PC-9 (cell line): Measurements from ENCODE around the gene TMEM150C. TPM values are rescaled to one million over a fixed set of nuclear protein-coding genes. Genes with fewer than 3 reads are reported as not detected.

Experiments
- BruUV-seq: library from RNA; stranded (reverse); fragments of 400-500 nt; replicated peaks from 2 replicates; lab custom pipeline; 2021; lab: Mats Ljungman, UMichigan
- CTCF ChIA-PET: fragments of 300-600 bp; sonication (Branson Sonifier 250); formaldehyde crosslinking; loops from one replicate; lab custom pipeline; 2022; ENCODE audit warnings: antibody characterized with exemption; lab: Charles Lee
- POLR2A ChIA-PET: fragments of 300-600 bp; sonication (Branson Sonifier 250); formaldehyde crosslinking; loops from one replicate; lab custom pipeline; 2022; ENCODE audit warnings: antibody characterized with exemption; ENCODE audit not compliant: unreplicated experiment; lab: Charles Lee
- DNase-seq, 2 experiments: peaks; one replicate each; pipeline versions ENCODE4 v3.0.0 to v3.0.0-alpha.2; 2015 to 2022; ENCODE audit warnings: mixed read lengths in 1 of 2
- H2AFZ ChIP-seq: fragments of 200-600 bp; sonication (generic); 2 replicates; pipeline ENCODE4 v1.8.1; 2017; ENCODE audit warnings: antibody characterized with exemption
- H3F3A ChIP-seq: fragments of 200-600 bp; sonication (generic); 2 replicates; pipeline ENCODE4 v1.8.1; 2017; ENCODE audit warnings: antibody characterized with exemption, mild to moderate bottlenecking, low read depth; ENCODE audit not compliant: insufficient read depth
- H3K27ac ChIP-seq: fragments of 200-600 bp; sonication (generic); 2 replicates; pipeline ENCODE4 v1.6.1; 2016; ENCODE audit warnings: mixed run types
- H3K27me3 ChIP-seq: fragments of 200-600 bp; sonication (generic); 2 replicates; pipeline ENCODE4 v1.6.1; 2016; ENCODE audit warnings: low read depth, mixed run types; ENCODE audit not compliant: insufficient read depth
- H3K36me3 ChIP-seq: fragments of 200-600 bp; sonication (generic); 2 replicates; pipeline ENCODE4 v1.6.1; 2016; ENCODE audit warnings: low read depth, mixed run types
- H3K4me1 ChIP-seq: fragments of 200-600 bp; sonication (generic); replicated peaks from 2 replicates; pipeline ENCODE4 v1.6.1; 2016; ENCODE audit warnings: mixed run types; ENCODE audit not compliant: insufficient read depth
- H3K4me2 ChIP-seq: fragments of 200-600 bp; sonication (generic); 2 replicates; pipeline ENCODE4 v1.6.1; 2017; ENCODE audit warnings: mixed run types
- H3K4me3 ChIP-seq: fragments of 200-600 bp; sonication (generic); 2 replicates; pipeline ENCODE4 v1.6.1; 2016; ENCODE audit warnings: mixed run types
- H3K79me2 ChIP-seq: fragments of 200-600 bp; sonication (generic); 2 replicates; pipeline ENCODE4 v1.6.1; 2017; ENCODE audit warnings: low read depth, mixed run types
- H3K9me2 ChIP-seq: fragments of 200-600 bp; sonication (generic); 2 replicates; pipeline ENCODE4 v1.8.1; 2017; ENCODE audit warnings: mild to moderate bottlenecking; ENCODE audit not compliant: insufficient read depth
- H3K9me3 ChIP-seq: fragments of 200-600 bp; sonication (generic); 2 replicates; pipeline ENCODE4 v1.8.1; 2016; ENCODE audit warnings: low read depth; ENCODE audit not compliant: insufficient read depth
- H4K20me1 ChIP-seq: fragments of 200-600 bp; sonication (generic); 2 replicates; pipeline ENCODE4 v1.8.1; 2017; ENCODE audit not compliant: insufficient read depth
- EZH2 ChIP-seq: fragments of 200-600 bp; sonication (generic); IDR thresholded peaks from 2 replicates; pipeline ENCODE4 v1.8.0; 2017; ENCODE audit warnings: antibody characterized with exemption, low read depth
- intact Hi-C: fragments of 100-400 bp; cut with micrococcal nuclease; formaldehyde crosslinking; loops from one replicate; pipeline ENCODE4 v1.10.0; 2022; ENCODE audit not compliant: unreplicated experiment
- total RNA-seq: library from RNA; stranded (reverse); gene quantifications from 2 replicates; pipeline ENCODE4 v1.2.3, GENCODE V29; 2021
- TF ChIP-seq, protein P1 (sequence below): fragments of 200-600 bp; sonication (generic); conservative IDR thresholded peaks from 2 replicates; pipeline ENCODE4 v1.6.1; 2017; ENCODE audit warnings: mixed run types, antibody characterized with exemption, mild to moderate bottlenecking, moderate library complexity

The TMEM150C gene
- total RNA-seq, 1 experiment from 2014 or later = 0.74 TPM

DNA sequence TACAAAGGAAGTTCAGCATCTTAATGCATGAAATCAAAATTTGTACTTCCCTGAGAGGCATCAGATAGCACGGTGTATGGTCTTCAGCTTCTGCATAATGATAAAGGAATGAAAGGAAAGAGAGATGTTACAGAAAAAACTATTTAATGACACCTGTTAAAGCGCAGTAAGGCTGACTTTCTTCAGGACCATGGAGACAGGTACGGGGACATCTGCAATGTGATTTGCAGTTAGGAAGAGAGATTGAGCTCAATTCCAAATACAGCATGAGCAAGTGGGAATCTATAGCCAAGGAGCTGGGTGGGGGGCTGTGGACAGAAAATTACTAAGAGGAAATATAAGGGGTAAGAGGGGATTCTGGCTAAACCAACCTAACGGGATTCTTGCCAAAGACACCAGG is 39.3 kb downstream of the TMEM150C start:
- Histone ChIP-seq H3K36me3 (no peaks in the 10 kb centered on the region), H3F3A (no peaks in the 10 kb centered on the region), H3K79me2 (no peaks in the 10 kb centered on the region), H4K20me1 (no peaks in the 10 kb centered on the region), H3K4me3 (no peak overlapping the region), H3K4me2 (no peak overlapping the region), H3K9me3 (no peaks in the 10 kb centered on the region), H3K27me3 (no peaks in the 10 kb centered on the region), H2AFZ (no peak overlapping the region), H3K27ac (no peak overlapping the region), H3K4me1 (no peaks in the 10 kb centered on the region; the same call in 1 of the 2 replicates), H3K9me2 (no peaks in the 10 kb centered on the region)
- ChIA-PET CTCF (no interaction called here), POLR2A (no interaction called here)
- TF ChIP-seq, protein P1, sequence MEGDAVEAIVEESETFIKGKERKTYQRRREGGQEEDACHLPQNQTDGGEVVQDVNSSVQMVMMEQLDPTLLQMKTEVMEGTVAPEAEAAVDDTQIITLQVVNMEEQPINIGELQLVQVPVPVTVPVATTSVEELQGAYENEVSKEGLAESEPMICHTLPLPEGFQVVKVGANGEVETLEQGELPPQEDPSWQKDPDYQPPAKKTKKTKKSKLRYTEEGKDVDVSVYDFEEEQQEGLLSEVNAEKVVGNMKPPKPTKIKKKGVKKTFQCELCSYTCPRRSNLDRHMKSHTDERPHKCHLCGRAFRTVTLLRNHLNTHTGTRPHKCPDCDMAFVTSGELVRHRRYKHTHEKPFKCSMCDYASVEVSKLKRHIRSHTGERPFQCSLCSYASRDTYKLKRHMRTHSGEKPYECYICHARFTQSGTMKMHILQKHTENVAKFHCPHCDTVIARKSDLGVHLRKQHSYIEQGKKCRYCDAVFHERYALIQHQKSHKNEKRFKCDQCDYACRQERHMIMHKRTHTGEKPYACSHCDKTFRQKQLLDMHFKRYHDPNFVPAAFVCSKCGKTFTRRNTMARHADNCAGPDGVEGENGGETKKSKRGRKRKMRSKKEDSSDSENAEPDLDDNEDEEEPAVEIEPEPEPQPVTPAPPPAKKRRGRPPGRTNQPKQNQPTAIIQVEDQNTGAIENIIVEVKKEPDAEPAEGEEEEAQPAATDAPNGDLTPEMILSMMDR = no peak
- no peak for DNase-seq
- intact Hi-C loops = no loop called here
- no TSS peak for BruUV-seq

DNA sequence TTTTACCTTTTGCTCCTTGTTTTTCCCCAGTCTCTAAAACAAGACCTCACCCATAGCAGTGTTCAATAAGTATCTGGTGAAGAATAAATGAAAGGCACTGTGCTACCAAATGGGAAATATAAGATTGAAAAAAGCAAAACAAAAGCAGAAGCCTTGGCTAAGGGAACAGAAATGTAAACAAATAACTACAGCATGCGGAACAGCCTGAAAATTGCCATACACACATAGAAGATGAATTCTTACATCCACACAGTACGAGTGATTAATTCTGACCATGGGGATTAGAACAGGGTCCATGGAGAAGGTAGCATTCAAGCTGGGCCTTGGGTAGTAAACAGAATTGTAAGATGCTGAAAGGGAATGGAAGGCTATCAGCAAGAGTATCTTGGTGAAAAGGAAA is 40.5 kb downstream of the TMEM150C start:
- Histone ChIP-seq H3K79me2 (no peaks in the 10 kb centered on the region), H3K27me3 (no peaks in the 10 kb centered on the region), H3K4me3 (no peak overlapping the region), H3K27ac (no peak overlapping the region), H3K4me1 (no peaks in the 10 kb centered on the region; the same call in 1 of the 2 replicates), H3K9me3 (no peaks in the 10 kb centered on the region), H2AFZ (no peak overlapping the region), H4K20me1 (no peaks in the 10 kb centered on the region), H3F3A (no peaks in the 10 kb centered on the region), H3K36me3 (no peaks in the 10 kb centered on the region), H3K4me2 (no peak overlapping the region), H3K9me2 (no peaks in the 10 kb centered on the region)
- ChIA-PET CTCF (no interaction called here), POLR2A (no interaction called here)
- intact Hi-C loops = no loop called here
- no peak for TF ChIP-seq EZH2
- TF ChIP-seq, protein P1 = no peak
- BruUV-seq = no TSS peak
- no peak for DNase-seq

DNA sequence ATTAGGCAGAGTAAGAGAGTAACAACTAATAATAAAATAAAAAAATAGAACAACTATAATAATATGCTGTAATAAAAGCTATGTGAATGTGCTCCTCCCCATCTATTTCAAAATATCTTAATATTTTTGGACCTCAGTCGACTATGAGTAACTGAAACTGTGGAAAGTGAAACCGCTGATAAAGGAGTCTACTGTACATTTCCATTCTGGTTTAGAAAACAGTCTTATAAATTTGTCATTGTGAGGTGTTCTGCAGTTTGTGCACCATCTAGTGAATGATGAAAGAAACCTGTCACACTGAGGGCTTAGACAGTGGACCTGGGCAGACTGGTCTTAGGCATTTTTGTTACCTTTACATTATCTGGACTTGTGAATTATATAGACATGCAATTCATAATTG is 42.0 kb downstream of the TMEM150C start:
- H3K9me3 ChIP-seq = no peaks in the 10 kb centered on the region
- CTCF ChIA-PET = no interaction called here
- no peak overlapping the region for H3K4me2 ChIP-seq
- no peaks in the 10 kb centered on the region for H3K36me3 ChIP-seq
- TF ChIP-seq, protein P1 = no peak
- TF ChIP-seq EZH2 = no peak
- H3K79me2 ChIP-seq = no peaks in the 10 kb centered on the region
- no peak overlapping the region for H3K27ac ChIP-seq
- intact Hi-C loops = no loop called here
- no peak overlapping the region for H3K4me3 ChIP-seq
- BruUV-seq = no TSS peak
- no peaks in the 10 kb centered on the region for H4K20me1 ChIP-seq
- H3K27me3 ChIP-seq = no peaks in the 10 kb centered on the region
- no peaks in the 10 kb centered on the region for H3K9me2 ChIP-seq
- H3K4me1 ChIP-seq = no peaks in the 10 kb centered on the region; the same call in 1 of the 2 replicates
- no peak overlapping the region for H2AFZ ChIP-seq
- POLR2A ChIA-PET = no interaction called here
- no peaks in the 10 kb centered on the region for H3F3A ChIP-seq
- DNase-seq = no peak
